ENCODE measurements around the gene GADD45B. TPM values are rescaled to one million over a fixed set of nuclear protein-coding genes. Genes with fewer than 3 reads are reported as not detected.

Gene GADD45B
- total RNA-seq, 1 experiment from 2014 or later: 16.2 TPM

DNA sequence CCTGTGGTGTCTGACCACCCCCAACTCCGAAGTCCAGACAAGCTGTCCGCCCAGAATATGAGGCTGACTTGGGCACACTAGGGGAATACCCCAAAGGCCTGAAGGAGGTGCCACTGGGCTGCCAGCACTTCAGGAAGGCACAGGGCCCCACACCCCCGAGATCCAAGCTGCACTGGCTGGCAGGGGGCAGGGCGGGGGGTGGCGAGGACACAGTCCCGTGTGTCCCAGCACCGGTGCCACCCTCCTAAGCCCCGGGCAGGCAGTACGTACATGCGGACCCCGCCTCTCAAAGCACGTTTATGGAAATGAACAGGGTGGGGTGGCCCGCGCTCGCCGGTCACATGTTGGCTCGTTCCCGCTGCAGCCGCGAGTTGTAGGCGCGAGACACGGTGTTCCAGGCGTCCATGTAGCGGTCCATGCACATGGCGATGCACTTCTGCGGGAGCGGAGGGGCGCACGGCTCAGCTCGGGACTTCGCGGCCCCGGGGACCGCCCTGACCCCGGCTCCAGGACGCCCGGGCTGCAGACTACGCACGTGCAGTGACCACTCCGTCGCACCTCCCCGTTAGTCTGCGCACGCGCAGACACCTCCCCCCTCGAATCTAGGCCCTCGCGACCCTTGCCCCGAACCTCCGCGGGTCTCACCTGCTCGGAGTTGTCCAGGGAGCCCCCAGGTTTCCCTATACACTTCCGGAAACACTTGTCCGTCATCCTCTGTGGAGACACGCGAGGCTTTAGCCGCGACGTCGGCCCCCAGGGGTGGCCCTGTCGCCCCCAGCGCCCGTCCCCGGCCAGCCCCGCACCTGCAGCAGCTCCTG lies 49.1 kb upstream of the GADD45B start:
- Histone ChIP-seq H3K4ac (ENCODE audit: low read depth, low read length) (peak overlapping the region; percentile 82; the same call in 1 of the 2 replicates), H3T11ph (ENCODE audit: low read length) (no peak overlapping the region), H3K27me3 (ENCODE audit: insufficient read depth, low read length) (no peaks in the 10 kb centered on the region), H2BK5ac (ENCODE audit: insufficient read length, low read length) (no peak overlapping the region), H3K9ac (ENCODE audit: extremely low read depth, insufficient read length, low read length) (peak overlapping the region; percentile 93), H3K23me2 (ENCODE audit: insufficient read length, low read depth, low read length, poor library complexity, severe bottlenecking) (peaks cover 9% of the 10 kb centered on the region), H3K27ac (ENCODE audit: insufficient read length, low read depth, low read length) (peak overlapping the region; percentile 13), H4K91ac (ENCODE audit: insufficient read length, low read depth, low read length) (peak overlapping the region; percentile 80), H2BK12ac (ENCODE audit: insufficient read length, low read depth, low read length) (no peak overlapping the region), H4K5ac (ENCODE audit: insufficient read length, low read depth, low read length) (peak overlapping the region; percentile 45), H2BK120ac (ENCODE audit: low read depth, low read length, poor library complexity, severe bottlenecking) (peak overlapping the region; percentile 83), H2AK5ac (ENCODE audit: insufficient read length, low read length) (no peak overlapping the region), H4K20me1 (ENCODE audit: control insufficient read depth, insufficient read depth, insufficient read length) (no peaks in the 10 kb centered on the region), H2BK20ac (ENCODE audit: low read depth, low read length, poor library complexity, severe bottlenecking) (no peak overlapping the region), H4K8ac (replicated peaks; ENCODE audit: insufficient read length, low read depth, low read length) (no peak overlapping the region), H2AFZ (ENCODE audit: low read length) (no peak overlapping the region), H3K4me2 (ENCODE audit: insufficient read depth, insufficient read length, low read length) (peak overlapping the region; percentile 60), H3K23ac (ENCODE audit: insufficient read length, low read depth, low read length) (no peak overlapping the region), H2BK15ac (ENCODE audit: low read depth, low read length) (no peak overlapping the region), H3K56ac (ENCODE audit: insufficient read length, low read depth, low read length) (no peak overlapping the region), H3K14ac (ENCODE audit: insufficient read depth, low read length) (peak overlapping the region; percentile 97; the same call in 1 of the 2 replicates), H3K4me1 (ENCODE audit: insufficient read depth, low read length) (no peaks in the 10 kb centered on the region; the same call in 1 of the 2 replicates), H3K79me1 (ENCODE audit: insufficient read depth, low read depth, low read length, poor library complexity, severe bottlenecking) (no peaks in the 10 kb centered on the region), H3K79me2 (ENCODE audit: insufficient read depth, low read length) (peaks cover 2% of the 10 kb centered on the region; the same call in 1 of the 2 replicates), H3K18ac (ENCODE audit: insufficient read length, low read depth, low read length) (peak overlapping the region; percentile 99), H3K9me3 (ENCODE audit: control insufficient read depth, low read depth, low read length) (no peaks in the 10 kb centered on the region)
- Mint-ChIP-seq H3K27me3 (ENCODE audit: low read depth) (peaks cover 2% of the 10 kb centered on the region; the same call in 1 of the 2 replicates), H3K4me1 (peaks cover 16 to 26% of the 10 kb centered on the region in 2 experiments), H3K9me3 (no peaks in the 10 kb centered on the region), H3K4me3 (peak overlapping the region; percentile 91 to 93), H3K36me3 (ENCODE audit: insufficient read depth in 1 of 3, low read depth in 3 of 3) (peaks cover 6 to 30% (median 26%) of the 10 kb centered on the region in 3 experiments; a peak in 6 of 7 replicates), H3K27ac (peak overlapping the region; percentile 98 to 99 (median 99))
- DNase-seq: peak; percentile 70
- TF ChIP-seq, protein P1, sequence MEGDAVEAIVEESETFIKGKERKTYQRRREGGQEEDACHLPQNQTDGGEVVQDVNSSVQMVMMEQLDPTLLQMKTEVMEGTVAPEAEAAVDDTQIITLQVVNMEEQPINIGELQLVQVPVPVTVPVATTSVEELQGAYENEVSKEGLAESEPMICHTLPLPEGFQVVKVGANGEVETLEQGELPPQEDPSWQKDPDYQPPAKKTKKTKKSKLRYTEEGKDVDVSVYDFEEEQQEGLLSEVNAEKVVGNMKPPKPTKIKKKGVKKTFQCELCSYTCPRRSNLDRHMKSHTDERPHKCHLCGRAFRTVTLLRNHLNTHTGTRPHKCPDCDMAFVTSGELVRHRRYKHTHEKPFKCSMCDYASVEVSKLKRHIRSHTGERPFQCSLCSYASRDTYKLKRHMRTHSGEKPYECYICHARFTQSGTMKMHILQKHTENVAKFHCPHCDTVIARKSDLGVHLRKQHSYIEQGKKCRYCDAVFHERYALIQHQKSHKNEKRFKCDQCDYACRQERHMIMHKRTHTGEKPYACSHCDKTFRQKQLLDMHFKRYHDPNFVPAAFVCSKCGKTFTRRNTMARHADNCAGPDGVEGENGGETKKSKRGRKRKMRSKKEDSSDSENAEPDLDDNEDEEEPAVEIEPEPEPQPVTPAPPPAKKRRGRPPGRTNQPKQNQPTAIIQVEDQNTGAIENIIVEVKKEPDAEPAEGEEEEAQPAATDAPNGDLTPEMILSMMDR (conservative IDR thresholded peaks at IDR 0.05): peak; percentile 25; the same call in 1 of the 3 replicates
- WGBS (ENCODE audit: extremely low coverage, insufficient read length, low lambda C conversion rate): no CpG with 5 or more reads among the region's 66 CpGs

Data from H9 (cell line).